Stimulated activated CD8-positive, alpha-beta memory T cell treated with anti-CD3 and anti-CD28 coated beads, Interleukin-12 subunit alpha, Interleukin-12 subunit beta, amount 100 ng/mL, for 4 hours (primary cell): ENCODE measurements around the gene TMEM81.

Experiments used
- DNase-seq: peaks from one replicate; pipeline ENCODE4 v3.0.0-alpha.2; 2020; ENCODE audit warnings: low read depth

TMEM81 gene, protein sequence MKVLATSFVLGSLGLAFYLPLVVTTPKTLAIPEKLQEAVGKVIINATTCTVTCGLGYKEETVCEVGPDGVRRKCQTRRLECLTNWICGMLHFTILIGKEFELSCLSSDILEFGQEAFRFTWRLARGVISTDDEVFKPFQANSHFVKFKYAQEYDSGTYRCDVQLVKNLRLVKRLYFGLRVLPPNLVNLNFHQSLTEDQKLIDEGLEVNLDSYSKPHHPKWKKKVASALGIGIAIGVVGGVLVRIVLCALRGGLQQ

DNA sequence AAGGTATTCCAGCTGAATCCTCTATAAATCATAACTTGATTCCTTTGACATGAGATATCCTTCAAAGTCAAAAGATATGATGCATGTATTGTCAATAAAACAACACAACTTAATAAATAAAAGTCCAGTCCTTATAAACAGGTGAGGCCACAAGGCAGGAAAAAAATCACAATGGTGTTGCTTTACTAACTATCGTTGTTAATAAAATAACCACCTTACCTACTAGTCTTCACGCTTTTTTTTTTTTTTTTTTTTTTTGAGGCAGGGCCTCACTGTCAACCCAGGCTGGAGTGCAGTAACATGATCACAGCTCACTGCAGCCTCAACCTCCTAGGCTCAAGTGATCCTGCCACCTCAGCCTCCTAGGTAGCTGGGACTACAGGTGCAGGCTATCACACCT lies at the start of gene TMEM81:
Gene TMEM81, minus strand, starts transcription at position 101 of the 400 bp plus-strand sequence. CDS start 140 bp downstream, outside the sequence.
- DNase-seq = no peak

DNA sequence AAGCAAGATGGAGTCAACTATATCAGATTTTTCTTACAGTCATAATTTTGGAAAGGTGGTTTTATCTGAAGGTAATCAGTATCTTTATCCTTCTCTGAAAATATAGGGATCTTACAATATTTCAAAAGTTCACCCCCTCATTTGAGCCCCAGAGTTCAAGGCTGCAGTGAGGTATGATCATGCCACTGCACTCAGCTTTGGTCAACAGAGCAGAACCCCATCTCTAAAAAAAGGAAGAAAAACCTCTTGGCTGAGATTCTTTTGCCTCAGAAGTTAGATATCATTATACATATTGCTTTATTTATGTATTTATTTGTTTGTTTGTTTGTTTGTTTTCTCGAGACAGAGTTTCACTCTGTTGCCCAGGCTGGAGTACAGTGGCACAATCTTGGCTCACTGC lies 49.0 kb upstream of the TMEM81 start:
- DNase-seq = no peak

DNA sequence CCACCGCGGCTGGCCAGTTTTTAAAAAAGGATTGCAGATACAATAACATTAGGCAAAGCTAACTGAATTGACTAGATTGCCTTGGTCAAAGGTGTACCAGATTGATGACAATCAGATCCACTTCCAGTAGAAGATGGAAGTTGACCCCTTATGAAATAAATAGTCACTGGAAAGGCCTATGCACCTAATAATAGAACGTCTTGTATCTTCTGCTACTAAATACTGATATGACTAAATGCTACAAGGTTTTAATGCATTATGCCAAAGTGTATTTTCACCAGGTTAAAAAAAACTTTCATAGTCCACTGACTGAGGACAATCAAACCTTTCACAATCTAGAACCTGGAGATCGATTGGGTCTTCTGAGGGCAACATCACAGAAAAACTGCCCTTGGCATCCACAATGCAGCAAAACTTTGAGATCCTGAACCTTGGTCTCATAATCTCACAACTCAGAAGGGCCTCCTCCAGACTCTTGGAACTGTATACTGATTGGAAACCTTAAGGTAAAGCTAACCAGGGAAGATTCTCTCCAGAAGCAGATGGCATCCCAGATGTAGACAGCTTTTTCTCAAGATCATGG lies 45.3 kb upstream of the TMEM81 start:
- DNase-seq = no peak

DNA sequence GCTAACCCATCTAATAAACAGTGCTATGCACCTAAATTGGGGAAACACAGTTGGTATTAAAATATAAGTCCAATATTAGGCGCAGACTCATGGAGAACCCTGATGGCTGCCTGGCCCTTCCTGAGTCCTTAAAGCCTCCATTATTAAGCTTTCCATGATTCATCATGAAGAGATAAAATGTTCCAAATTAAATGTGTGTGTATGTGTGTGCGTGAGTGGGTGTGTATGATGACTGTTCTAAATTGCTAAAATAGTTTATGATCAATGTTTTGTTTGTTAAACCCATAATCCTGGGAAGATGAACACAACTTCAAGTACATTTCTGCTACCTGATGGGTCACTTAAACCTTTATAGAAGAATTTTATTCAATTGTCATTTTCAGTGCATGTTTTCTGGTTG lies 43.8 kb upstream of the TMEM81 start:
- no peak for DNase-seq

DNA sequence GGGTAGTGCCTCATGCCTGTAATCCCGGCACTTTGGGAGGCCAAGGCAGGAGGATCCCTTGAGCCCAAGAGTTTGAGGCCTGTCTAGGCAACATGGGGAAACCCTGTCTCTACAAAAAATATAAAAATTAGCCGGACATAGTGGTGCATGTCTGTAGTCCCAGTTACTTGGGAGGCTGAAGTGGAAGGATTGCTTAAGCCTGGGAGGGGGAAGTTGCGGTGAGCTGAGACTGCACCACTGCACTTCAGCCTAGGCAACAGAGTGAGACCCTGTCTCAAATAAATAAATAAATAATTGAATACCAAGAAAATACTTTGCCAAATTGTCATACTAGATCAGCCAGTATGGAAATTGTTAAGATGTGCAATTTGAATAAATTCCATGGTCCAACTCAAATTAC lies 43.4 kb upstream of the TMEM81 start:
- no peak for DNase-seq

DNA sequence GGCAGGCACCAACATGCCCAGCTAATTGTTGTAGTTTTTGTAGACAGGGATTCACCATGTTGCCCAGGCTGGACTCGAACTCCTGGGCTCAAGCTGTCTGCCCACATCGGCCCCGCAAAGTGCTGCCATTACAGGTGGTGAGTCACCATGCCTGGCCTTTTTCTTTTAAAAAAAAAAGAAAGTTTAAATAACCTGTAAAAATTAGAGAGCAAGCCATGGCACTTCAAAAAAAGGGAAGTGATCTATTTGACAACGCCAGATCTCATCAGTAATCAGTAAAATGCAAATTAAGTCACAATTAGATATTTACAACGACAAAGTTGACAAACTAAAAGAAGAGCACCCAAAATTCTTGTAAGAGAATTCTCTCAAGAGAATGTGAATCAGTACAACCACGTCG lies 40.5 kb upstream of the TMEM81 start:
- no peak for DNase-seq

DNA sequence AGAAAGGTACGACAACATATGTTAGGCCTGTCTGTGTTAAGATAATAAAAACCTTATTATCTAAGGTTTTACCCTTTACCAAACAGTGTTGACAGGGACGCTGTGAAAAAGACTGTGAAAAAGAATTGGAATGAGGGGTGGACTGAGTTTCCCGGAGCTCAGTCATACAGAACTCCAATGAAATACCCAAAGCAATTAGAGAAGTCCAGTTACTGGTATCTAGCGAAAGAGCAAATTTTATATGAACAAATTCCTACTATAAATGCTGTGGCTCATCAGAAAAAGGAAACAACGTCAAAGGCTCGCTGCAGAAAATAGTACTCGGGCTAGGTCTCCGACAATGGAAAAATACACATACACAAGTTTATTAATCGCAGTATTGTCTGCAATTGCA lies 38.2 kb upstream of the TMEM81 start:
- DNase-seq = no peak

DNA sequence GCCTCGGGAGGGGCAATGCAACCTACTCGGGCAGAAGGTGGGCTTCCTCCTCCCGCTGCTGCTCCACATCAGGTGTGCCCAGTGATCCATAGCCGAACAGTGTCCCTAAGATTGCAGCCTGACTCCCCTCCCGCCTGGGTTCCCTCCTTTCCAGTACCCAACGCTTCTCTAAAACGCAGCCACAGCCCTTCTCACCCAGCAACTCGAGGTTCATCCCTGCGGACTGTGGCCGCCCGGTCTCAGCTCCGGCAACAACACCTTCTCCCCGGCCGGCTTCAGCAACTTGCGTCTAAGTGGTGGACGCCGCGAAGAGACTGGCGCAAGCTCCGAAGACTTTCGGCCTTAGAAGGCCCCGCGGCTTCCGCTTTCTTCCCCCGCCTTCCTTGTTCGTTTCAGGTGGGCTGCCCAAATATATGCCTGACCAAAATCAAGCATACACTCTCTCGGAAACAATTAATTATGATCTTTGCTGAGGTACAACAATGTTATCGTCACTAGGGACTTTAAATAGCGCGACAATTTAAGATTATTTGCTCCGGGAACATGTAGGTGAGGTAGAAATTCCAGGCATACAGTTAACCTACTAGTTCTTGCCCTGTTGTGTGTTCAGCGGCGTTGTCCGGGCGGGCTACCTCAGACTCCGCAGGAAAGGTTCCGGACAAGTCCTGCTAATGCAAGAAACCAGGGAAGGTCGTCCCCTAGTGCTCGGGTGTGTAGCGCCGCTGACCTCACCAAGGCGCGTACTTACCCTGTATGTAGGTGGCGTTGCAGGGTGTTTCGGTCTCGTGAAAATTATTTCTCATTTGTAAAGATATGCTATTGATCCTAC lies 37.6 kb upstream of the TMEM81 start, which contains the start of gene RBBP5:
Gene RBBP5, minus strand, starts transcription at position 319 of the 829 bp plus-strand sequence. Its CDS starts 105 bp downstream, at position 214.
- DNase-seq = peak; percentile 91

DNA sequence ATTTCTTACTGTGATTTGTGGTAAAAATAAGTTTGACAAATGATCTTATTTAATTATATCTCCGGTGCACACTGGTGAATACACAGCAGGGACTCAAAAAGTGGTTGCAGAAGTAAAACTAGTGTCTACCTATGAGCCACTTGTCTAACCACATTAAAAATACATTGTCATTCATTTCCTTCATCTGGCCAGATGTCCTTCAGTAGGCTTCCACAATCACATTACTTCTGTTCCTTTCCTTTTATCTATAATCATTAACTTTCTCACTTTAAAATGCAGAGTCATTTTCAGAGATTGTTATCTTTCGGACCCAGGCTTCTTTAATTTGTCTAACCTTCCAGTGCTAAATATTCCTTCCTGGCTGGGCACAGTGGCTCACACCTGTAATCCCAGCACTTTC lies 34.5 kb upstream of the TMEM81 start:
- no peak for DNase-seq

DNA sequence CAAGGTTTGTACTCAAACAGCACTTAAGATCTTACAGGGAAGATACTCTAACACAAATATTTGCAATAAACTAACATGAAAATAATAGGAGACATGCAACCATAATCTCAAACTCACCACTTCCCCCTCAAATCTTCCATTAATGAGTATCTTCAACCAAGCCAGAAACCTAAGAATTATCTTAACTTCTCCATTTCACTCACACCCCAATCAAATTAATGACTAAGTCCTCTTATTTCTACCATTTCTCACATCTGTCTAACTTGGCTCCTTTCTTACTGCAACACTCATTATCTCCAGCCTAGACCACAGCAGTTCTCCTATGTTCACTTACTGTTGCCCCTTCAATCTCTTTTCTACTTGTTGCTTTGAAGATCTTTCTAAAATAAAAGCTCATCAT lies 27.1 kb upstream of the TMEM81 start:
- DNase-seq = no peak

DNA sequence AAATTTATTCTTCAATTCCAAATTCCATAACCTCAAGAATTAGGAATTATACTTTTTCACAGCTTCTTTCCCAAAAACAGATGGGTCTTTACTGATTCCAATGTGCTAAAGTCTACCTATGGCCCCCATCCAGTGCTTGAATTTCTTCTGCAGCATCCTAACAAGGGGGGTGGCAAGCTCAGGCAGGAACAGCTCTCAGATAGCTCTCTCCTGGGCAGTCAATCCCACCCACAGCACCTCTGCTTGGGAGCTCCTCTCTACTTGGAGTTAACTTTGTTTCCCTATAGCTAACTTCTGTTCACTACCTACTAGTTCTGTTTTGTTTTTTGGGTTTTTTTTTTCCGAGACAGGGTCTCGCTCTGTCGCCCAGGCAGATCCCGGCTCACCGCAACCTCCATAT lies 25.5 kb upstream of the TMEM81 start:
- DNase-seq = no peak

DNA sequence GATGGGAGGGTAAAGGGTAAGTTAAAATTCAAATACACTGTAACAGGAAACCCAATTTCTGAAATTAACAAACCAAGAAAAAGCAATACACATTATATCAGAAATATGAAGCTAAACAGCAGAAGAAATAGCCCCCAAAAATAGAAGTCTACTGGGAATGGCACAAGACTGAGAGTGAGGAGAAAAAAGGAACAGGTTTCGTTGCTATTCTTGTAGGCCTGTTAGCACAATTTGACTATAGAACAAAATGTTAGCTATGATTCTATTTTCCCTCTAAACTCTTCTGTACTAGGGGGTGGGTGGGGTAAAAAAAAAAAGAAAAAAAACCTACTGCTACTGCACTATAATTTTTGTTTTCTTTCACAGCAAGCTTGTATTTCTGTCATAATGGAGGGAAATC lies 25.0 kb upstream of the TMEM81 start:
- no peak for DNase-seq

DNA sequence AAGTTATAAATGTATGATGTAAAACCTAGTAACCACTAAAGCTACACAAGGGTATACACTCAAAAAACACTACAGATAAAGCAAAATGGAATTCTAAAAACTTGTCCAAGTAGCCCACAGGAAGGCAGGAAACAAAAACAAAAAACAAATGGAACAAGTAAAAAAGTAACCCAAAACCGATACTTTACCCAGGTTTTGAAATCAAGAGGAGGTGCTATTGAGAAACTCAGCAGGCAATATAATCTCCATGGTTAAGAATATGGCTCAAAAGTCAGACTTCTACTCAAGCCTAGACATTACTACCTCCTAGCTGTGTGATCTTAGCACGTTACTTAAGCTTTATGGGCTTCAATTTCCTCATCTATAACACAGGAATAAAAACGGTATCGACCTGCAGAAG lies 24.2 kb upstream of the TMEM81 start:
- DNase-seq = no peak

DNA sequence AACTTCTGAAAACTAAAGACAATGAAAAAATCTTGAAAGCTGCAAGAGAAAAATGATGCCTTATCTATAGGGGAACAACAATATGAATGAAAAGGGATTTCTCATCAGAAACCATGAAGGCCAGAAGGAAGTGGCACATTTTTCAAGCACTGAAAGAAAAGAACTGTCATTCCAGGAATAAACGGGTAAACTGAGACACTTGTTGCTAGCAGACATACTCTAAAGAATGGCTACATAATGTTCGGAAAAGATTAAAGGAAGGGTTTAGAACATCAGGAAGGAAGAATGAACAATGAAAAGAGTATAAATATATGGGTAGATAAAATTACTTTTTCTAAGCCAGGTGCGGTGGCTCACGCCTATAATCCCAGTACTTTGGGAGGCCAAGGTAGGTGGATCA lies 23.1 kb upstream of the TMEM81 start:
- DNase-seq = no peak

DNA sequence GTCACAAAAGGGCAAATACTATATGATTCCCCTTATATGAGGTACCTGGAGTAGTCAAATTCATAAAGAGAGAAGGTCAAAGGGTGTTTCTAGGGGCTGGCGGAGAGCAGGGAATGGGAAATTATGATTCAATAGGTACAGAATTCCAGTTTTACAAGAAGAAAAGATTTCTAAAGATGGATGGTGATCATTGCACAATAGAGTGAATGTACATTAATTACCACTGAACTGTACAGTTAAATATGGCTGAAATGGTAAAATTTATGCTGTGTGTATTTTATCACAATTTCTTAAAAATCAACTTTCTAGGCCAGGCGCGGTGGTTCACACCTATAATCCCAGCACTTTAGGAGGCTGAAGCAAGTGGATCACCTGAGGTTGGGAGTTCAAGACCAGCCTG lies 18.1 kb upstream of the TMEM81 start:
- no peak for DNase-seq

DNA sequence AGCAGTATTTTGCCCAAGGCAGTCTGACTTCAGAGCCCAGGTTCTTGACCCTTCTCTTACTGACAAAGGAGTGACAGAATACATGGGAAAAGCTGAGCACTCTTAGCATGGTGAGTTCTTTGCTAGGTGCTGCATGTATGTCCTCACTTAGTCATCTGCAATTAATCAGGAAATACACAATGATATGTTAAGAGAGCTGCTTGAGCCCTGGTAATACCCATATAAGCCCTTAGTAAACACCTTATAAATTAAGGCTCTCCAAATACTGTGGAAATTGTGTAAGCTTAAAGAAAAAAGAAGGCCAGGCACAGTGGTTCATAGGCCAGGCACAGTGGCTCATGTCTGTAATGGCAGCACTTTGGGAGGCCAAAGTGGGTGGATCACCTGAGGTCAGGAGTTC lies 14.0 kb upstream of the TMEM81 start:
- DNase-seq = no peak

DNA sequence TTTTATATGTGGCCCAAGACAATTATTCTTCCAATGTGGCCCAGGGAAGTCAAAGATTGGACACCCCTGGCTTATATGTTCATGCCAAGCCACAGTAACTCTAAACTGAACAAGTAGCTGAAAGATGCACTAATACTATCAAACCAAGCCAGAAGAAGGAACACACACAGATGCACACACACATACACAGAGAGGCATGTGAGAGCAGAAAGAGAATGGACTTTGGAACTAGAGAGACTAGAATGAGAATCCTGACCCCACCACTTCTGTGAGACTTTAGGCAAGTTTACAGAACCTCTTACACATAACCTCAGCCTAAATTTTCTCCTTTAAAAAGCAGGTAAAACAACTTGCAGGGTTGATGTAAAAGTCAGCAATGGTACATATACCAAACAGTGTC lies 11.2 kb upstream of the TMEM81 start:
- DNase-seq = no peak

DNA sequence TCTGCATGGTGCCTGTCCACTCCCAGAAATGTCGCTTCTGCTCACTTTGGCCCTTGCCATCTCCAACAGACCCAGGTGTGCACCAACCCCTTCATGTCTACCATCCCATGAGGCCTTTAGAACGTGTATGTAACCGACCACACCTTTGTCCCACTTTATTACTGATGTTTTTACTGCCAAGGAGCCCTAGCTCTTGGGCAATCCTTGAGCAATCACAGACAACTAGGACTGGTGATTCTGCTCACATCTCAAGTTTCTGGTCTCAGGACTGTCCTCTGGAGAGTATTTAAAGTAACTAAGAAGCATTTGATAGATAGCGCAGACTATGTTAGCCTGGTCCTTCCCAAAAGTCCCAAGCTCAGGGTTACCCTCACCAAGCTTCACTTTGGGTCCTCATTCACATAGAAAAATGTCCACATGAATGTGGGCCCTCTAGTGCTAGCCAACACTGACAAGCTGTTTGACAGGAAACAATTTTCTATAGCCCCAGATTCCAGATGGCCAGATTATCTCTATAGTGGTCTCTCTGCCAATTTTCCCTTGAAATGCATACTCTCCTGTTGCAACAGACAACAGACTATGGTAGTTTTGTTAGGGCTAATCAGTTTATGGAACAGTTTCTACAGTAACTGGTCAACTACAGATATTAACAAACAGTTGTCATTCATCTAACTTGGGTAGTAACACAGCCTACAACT lies 6.9 kb upstream of the TMEM81 start:
- no peak for DNase-seq

DNA sequence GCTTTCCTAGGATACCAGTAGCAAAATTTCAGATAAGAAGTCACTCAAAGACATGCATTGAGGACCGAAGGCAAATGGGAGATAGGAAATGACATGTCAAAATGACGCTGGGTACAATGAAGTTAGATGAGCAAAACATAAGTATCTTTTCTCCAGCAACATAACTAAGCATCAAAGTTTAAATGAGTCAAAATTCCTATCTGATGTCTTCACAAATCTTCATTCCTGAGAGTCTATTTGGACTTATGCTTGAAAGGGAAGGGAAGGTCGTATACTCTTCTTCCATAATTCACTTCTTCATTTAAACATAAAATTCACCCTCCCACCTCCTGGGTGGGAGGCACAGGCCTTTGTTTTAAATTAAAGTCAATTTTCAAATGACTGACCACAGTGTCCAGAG lies 4.1 kb upstream of the TMEM81 start:
- DNase-seq = no peak

DNA sequence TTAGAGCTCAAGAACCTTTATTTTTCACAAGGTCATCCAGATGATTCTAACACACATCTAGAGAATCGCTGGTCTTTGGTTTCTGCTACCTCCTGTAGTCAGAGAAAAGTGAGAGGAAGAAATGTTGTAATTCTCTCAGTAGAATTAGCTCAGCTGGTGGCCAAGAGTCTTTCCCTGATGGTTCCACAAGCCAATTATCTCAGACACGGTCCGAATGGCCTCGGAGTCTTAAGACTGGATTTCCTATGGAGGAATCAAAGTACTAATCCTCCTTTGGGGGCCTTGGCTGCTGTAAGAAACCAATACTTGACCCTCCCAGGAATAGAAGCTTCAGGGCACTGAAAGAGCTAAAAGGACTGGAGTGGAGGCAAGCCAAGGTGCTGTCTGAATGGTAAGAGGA lies 1.8 kb downstream of the TMEM81 start:
- DNase-seq = no peak

DNA sequence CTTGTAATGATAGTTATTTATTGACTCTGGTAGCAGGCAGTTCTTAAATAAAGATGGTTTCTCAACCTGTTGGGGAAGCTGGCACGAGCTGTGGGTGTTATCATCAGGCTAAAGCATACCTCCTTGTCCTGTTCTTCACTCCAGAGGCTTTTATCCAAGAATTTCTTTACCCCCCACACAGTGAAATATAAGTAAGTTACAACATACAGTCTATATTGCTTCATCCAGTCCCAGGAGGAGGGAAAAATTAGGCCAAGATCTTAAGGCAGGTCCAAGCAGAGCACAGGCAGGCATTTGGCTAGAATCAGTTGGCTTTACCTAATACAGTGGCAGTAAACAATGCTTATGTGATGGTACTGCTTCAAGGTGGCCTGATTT lies 6.3 kb downstream of the TMEM81 start:
- no peak for DNase-seq

DNA sequence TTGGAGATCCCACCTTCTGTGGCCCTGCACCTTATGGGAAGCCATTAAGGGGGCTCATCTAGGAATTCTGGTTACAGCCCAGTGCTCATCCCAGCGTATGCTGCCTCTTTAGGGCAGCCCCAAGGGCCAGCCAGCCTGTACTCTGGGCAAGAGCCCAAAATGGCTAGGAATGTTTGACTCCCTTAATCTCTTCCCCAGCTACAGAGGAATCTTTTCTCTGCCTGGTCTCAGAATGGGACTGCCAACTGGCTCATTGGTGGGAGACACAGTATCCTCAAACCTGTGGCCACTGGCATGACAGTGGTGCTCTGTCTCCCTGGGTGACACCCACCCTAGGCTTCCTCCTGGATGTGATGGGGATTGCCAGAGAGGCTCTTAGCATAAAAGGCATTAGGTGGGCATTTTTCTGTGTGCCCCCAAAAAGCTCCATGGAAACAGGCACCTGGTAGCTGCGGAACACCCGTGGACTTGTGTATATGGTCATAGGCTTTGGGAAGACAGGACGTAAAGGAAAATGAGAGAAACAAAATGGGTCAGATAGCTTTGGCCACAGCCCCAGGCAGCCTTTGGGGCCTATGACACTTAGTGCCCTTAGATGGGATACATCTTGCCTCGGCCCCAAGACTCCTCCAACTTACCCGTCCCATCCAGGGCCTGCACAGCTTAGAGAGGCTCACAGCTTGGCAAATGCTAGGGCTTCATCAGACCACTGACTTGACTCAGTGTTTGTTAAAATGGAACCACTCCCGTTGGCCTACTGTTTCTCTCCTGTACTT lies 6.9 kb downstream of the TMEM81 start:
- no peak for DNase-seq
